Parathyroid adenoma (tissue), 2 donors: ENCODE results near the gene MSMP.
A peak's percentile ranks its signal among the peaks of the same experiment; 100 is the strongest.

Experiments used
- H2AFZ ChIP-seq: fragments of 300-600 bp; sonication (generic); one replicate; pipeline ENCODE4 v1.7.0; 2017; ENCODE audit warnings: antibody characterized with exemption, mild to moderate bottlenecking
- H3K27ac ChIP-seq: fragments of 300-600 bp; sonication (generic); one replicate; pipeline ENCODE4 v1.7.0; 2017
- H3K27me3 ChIP-seq: fragments of 300-600 bp; sonication (generic); one replicate; pipeline ENCODE4 v1.7.0; 2017; ENCODE audit warnings: low read length; ENCODE audit not compliant: control insufficient read depth, insufficient read depth
- H3K36me3 ChIP-seq: fragments of 300-600 bp; sonication (generic); one replicate; pipeline ENCODE4 v1.7.0; 2017; ENCODE audit warnings: low read length; ENCODE audit not compliant: control insufficient read depth, insufficient read depth
- H3K4me1 ChIP-seq: fragments of 300-600 bp; sonication (generic); one replicate; pipeline ENCODE4 v1.7.0; 2017; ENCODE audit warnings: control low read depth
- H3K4me2 ChIP-seq: fragments of 300-600 bp; sonication (generic); one replicate; pipeline ENCODE4 v1.7.0; 2017; ENCODE audit warnings: low read length
- H3K4me3 ChIP-seq: fragments of 300-600 bp; sonication (generic); one replicate; pipeline ENCODE4 v1.7.0; 2017; ENCODE audit warnings: low read depth, low read length
- H3K79me2 ChIP-seq: fragments of 300-600 bp; sonication (generic); one replicate; pipeline ENCODE4 v1.7.0; 2017; ENCODE audit warnings: control low read depth
- H3K9ac ChIP-seq: fragments of 300-600 bp; sonication (generic); one replicate; pipeline ENCODE4 v1.7.0; 2017; ENCODE audit warnings: mild to moderate bottlenecking
- H3K9me3 ChIP-seq: fragments of 300-600 bp; sonication (generic); one replicate; pipeline ENCODE4 v1.7.0; 2017; ENCODE audit warnings: low read length; ENCODE audit not compliant: control insufficient read depth
- CTCF ChIP-seq: fragments of 300-600 bp; sonication (generic); IDR thresholded peaks from one replicate; pipeline ENCODE4 v1.7.0; 2017; ENCODE audit warnings: antibody characterized with exemption, mild to moderate bottlenecking
- donor health status: primary hyperparathyroidism.

Gene MSMP

GRCh38 chr9:35745569-35745968 is 8.5 kb downstream of the MSMP start:
- H3K9ac ChIP-seq: no peak overlapping the region
- no peak overlapping the region for H3K4me3 ChIP-seq

GRCh38 chr9:35743880-35744518 is 10.1 kb downstream of the MSMP start:
- Histone ChIP-seq H3K79me2 (peaks cover 12% of the 10 kb centered on the region), H3K36me3 (no peaks in the 10 kb centered on the region), H3K4me2 (no peak overlapping the region), H3K9ac (no peak overlapping the region), H2AFZ (no peak overlapping the region), H3K27me3 (no peaks in the 10 kb centered on the region), H3K4me3 (no peak overlapping the region), H3K27ac (no peak overlapping the region), H3K9me3 (no peaks in the 10 kb centered on the region), H3K4me1 (peaks cover 3% of the 10 kb centered on the region)
- TF ChIP-seq CTCF: no peak

More at GRCh38 chr9:35745569-35745968, 8.5 kb downstream of the MSMP start:
- H3K27ac ChIP-seq: no peak overlapping the region
- no peak overlapping the region for H2AFZ ChIP-seq
- peaks cover 12% of the 10 kb centered on the region for H3K79me2 ChIP-seq
- H3K4me1 ChIP-seq: peaks cover 8% of the 10 kb centered on the region
- H3K27me3 ChIP-seq: no peaks in the 10 kb centered on the region
- H3K4me2 ChIP-seq: peak overlapping the region; percentile 54
- H3K9me3 ChIP-seq: no peaks in the 10 kb centered on the region
- H3K36me3 ChIP-seq: no peaks in the 10 kb centered on the region
- no peak for TF ChIP-seq CTCF

GRCh38 chr9:35743452-35743851 is 10.6 kb downstream of the MSMP start:
- no peaks in the 10 kb centered on the region for H3K9me3 ChIP-seq
- H3K4me1 ChIP-seq: peaks cover 3% of the 10 kb centered on the region
- H3K4me3 ChIP-seq: no peak overlapping the region
- no peaks in the 10 kb centered on the region for H3K36me3 ChIP-seq
- H3K4me2 ChIP-seq: no peak overlapping the region
- H3K9ac ChIP-seq: no peak overlapping the region
- peaks cover 9% of the 10 kb centered on the region for H3K79me2 ChIP-seq
- no peak for TF ChIP-seq CTCF
- H2AFZ ChIP-seq: no peak overlapping the region
- no peaks in the 10 kb centered on the region for H3K27me3 ChIP-seq
- H3K27ac ChIP-seq: no peak overlapping the region

GRCh38 chr9:35741740-35742139 is 12.3 kb downstream of the MSMP start:
- no peak for TF ChIP-seq CTCF
- H3K27me3 ChIP-seq: no peaks in the 10 kb centered on the region
- H3K27ac ChIP-seq: no peak overlapping the region
- no peaks in the 10 kb centered on the region for H3K36me3 ChIP-seq
- H2AFZ ChIP-seq: no peak overlapping the region
- no peaks in the 10 kb centered on the region for H3K4me1 ChIP-seq
- H3K9ac ChIP-seq: no peak overlapping the region
- no peaks in the 10 kb centered on the region for H3K9me3 ChIP-seq
- H3K4me2 ChIP-seq: no peak overlapping the region
- no peak overlapping the region for H3K4me3 ChIP-seq
- no peaks in the 10 kb centered on the region for H3K79me2 ChIP-seq

- H3K27me3 ChIP-seq: no peaks in the 10 kb centered on the region
- H2AFZ ChIP-seq: no peak overlapping the region
- H3K4me2 ChIP-seq: no peak overlapping the region
- TF ChIP-seq CTCF: no peak
- H3K4me3 ChIP-seq: no peak overlapping the region
- no peaks in the 10 kb centered on the region for H3K36me3 ChIP-seq
- no peak overlapping the region for H3K9ac ChIP-seq
- no peaks in the 10 kb centered on the region for H3K79me2 ChIP-seq
- H3K9me3 ChIP-seq: no peaks in the 10 kb centered on the region
- H3K27ac ChIP-seq: no peak overlapping the region
- H3K4me1 ChIP-seq: no peaks in the 10 kb centered on the region
Measured at GRCh38 chr9:35740243-35740642, 13.8 kb downstream of the MSMP start.
